Stimulated activated CD8-positive, alpha-beta memory T cell treated with anti-CD3 and anti-CD28 coated beads, Interleukin-4, amount 100 ng/mL, for 4 hours (primary cell): ENCODE results near the gene GABRB1.

ENCODE experiments used
- DNase-seq, 2 donors: peaks; one replicate each; pipeline ENCODE4 v3.0.0-alpha.2; 2020; ENCODE audit warnings: low read depth in 2 of 2, low spot score in 1 of 2

The GABRB1 gene

GRCh38 chr4:47110546-47111132 lies 79.3 kb downstream of the GABRB1 start:
- DNase-seq = no peak

- no peak for DNase-seq
Observed at GRCh38 chr4:47118192-47118929, 87.0 kb downstream of the GABRB1 start.

- DNase-seq = no peak
Observed at GRCh38 chr4:47120783-47121182, 89.4 kb downstream of the GABRB1 start.

DNA sequence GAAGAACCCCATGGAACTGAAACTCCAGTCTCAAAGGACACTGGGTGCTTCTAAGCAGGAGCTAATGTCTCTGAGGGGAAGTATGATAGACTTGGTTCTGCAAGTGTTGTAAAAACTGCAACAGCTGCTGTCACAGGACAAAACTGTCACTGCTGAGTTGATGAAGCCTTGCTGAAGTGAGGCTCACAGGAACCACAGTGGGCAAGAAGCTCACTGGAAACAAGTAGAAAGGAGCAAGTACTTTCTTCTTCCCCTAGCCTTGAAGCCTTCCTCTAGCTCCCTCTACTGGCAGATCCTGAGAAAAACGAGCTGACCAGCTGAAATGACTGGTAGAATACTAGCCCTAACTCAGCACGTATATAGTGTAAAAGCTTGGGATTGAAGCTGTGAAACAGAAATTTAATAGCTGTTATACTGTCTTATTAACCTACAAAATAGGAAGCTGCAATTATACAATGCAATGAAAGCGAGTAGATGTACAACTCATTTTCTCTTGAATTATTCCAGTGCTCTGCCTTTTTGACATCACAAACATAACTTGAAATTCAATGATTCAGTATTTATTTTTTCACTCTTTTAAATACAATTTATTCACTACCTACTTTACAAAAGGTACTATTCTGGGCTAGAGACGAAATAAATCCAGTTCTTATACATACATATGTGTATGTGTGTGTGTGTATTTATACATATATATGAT lies 91.4 kb downstream of the GABRB1 start:
- DNase-seq = no peak

DNA sequence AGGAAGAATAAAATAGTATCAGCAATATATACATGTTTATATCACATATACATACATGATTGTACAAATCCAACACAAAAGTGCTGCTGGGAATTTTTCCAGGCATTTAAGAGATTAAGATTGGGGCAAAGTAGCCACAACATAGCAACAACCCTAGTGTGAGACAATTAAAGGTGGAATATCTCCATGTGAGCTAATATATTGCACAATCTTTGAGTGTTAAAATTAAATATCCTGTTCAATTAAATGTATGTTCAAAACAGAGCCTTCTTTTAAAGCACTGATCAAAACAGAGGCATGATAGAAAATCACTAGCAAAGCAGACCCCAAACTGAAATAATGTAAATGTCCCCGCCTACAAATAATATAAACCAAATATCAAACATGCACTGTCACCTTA lies 97.6 kb downstream of the GABRB1 start:
- no peak for DNase-seq

DNA sequence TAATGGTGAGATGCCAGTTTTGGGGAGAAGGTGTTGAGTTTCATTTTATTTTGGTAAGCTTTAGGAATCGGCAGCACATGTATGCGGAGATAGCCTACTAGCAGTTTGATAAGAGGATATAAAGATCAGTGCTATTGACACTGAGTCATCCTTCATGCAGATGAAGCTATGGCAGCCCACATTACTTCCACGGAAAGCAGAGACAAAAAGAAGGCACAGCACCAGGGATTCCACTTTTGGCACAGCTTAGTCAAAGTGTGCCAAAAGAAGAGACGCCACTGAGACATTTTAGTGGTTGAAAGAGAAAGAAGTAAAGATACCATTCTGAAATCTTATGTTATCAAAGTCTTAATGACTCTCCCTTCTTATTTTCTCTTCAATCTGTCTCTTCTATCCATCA lies 103.8 kb downstream of the GABRB1 start:
- no peak for DNase-seq

- no peak for DNase-seq
Observed at GRCh38 chr4:47143261-47143660, 111.9 kb downstream of the GABRB1 start.

DNA sequence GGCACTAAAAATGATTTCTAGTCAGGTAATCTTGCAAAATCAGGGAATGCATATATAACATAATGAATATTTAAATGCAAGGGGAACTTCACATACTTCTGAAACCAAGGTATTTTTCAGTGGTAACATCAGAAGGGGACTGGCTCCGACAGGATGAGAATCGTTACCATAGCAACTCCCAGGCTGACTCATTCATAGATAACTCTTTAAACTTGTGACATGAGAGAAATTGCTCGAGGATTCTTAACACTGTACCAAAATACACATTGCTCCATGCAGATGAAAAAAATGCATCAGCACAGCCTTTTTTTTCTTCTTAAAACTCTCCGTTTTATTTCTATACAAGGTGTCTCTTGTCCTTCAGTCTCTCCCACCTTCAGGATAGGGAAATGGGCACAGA lies 114.3 kb downstream of the GABRB1 start:
- no peak for DNase-seq

- DNase-seq = no peak
Observed at GRCh38 chr4:47154816-47155370, 123.5 kb downstream of the GABRB1 start.

GRCh38 chr4:47155919-47156318 lies 124.6 kb downstream of the GABRB1 start:
- DNase-seq = no peak

- DNase-seq = no peak
Observed at GRCh38 chr4:47160095-47160494, 128.7 kb downstream of the GABRB1 start.

DNA sequence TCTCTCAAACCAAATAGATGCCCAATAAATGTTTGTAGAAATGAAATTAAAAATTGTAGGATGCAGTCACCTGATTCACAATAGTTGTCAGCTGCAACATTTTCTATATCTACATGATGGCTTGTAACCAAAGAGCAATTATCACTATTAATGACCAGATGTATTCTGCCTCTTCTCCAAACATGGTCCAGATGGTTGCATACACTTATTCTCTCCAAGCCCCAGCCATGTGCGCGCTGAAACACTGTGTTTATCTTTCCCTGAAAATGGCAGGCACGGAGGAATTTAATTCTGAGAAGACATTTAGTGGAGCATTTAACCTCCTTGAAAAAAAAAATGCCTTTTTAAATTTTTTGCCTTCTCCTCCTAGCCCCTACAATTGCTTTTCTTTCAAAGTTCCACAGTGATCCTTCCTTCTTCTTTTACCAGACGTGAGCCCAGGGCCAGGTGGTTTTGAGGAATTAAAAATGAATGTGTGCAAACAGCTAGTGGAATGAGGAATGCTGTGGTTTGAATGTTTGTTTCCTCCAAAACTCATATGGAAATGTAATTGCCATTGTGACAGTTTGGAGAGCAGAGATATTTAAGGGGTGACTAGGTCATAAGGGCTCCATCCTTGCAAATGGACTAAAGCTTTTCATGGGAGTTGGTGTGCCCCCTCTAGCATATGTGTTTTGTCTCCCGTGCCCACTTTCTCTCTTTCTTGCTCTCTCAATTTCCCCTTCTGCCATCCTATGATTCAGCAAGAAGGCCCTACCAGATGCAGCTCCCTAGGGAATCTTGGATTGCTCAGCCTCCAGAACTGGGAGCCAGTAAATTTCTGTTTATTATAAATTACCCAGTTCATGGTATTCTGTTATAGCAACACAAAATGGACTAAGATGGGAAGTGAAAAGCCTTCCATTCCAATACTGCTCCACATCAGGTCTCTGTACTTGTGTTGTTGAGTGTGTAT lies 136.0 kb downstream of the GABRB1 start:
- no peak for DNase-seq

- DNase-seq = no peak
Observed at GRCh38 chr4:47184083-47184482, 152.7 kb downstream of the GABRB1 start.

GRCh38 chr4:47185761-47186160 lies 154.4 kb downstream of the GABRB1 start:
- DNase-seq = no peak

- DNase-seq = no peak
Observed at GRCh38 chr4:47187608-47188007, 156.2 kb downstream of the GABRB1 start.

DNA sequence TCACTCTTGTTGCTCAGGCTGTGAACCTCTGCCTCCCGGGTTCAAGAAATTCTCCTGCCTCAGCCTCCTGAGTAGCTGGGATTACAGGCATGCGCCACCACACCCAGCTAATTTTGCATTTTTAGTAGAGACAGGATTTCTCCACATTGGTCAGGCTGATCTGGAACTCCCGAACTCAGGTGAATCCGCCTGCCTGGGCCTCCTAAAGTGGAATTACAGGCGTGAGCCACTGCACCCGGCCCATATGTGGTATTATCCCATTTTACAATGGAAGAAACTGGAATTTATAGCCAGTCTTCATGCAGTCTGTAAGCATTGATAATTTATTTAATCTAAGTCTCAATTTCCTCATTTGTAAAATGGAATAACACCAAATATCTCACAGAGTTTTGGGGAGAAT lies 161.8 kb downstream of the GABRB1 start:
- DNase-seq = no peak

DNA sequence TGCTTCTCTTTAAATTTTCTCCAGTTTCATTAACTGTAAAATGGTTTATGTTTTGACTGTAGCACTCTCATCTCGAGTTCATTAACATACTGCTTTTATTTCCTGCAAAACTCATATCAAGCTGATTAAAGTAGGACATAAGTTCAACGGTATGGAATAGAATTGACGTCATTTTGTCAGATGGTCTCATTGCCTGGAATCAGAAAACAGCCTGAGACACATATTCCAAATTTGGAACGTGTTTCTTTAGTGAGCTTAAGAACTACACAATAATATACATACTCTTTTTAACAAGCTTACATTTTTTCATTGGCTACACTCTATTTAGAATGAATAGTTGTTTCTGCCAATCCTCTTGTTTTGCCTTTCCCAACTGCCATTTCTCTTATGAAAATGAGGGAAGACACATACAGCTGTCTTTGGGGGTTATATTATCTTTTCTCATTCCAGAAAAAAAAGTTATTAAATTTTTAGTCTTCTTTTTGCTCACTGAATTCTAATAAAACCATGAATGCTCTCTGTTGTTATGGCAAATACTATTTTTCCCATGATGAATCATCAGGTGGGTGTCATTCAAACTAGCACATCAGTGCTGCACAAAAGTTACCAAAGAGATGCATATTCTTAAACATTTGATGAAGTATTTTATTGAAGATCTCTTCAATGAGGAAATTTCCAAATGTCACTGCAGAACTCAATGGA lies 162.8 kb downstream of the GABRB1 start:
- DNase-seq = no peak

DNA sequence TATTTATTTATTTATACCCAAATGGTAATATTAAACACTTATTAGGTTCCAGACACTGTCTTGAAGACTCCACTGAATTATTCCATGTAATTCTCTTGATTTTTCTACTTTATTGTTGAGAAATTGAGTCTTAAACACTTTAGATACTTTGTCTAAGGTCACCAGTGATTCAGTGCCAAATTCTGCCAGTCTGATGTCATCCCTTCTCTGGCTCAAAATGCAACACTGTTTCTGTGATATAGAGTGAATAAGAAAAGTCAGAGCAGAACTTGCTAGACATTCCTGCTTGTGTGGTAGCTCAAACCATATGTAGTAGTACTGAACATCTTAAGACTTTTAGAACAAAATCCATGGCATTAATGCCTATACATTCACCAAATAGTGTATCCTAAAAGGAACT lies 164.3 kb downstream of the GABRB1 start:
- no peak for DNase-seq

DNA sequence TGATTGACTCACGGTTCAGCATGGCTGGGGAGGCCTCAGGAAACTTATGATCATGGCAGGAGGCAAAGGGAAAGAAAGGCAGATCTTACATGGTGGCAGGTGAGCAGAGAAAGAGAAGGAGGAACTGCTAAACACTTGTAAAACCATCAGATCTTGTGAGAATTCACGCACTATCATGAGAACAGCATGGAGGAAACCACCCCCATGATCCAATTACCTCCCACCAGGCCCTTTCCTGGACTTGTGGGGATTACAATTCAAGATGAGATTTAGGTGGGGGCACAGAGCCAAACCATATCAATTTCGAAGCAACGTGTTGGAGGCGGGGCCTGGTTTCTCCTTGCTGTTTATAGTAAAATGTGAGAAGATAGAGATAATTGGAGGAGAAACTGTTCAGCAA lies 167.4 kb downstream of the GABRB1 start:
- DNase-seq = no peak

DNA sequence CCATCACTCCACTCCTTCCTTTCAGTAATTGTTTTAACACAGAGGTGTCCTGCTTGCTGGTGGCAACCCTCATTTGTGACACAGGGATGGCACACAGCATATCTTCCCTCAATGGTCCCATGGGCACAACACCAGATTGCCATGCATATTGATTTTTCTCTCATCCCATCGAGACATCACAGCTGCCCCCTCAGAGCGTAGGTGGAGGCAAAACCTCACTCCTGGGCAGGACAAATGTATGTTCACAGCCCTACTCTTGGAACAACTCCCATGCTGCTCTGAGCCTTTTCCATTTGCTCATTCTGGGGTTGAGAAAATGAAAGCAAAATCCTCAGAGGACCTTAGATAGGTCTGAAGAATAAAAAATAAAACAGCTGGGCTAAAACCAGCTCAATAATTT lies 172.2 kb downstream of the GABRB1 start:
- DNase-seq = no peak
